ENCODE results near the gene ENOX1. TPM values are rescaled to one million over a fixed set of nuclear protein-coding genes. Genes with fewer than 3 reads are reported as not detected.

ENOX1 gene
- total RNA-seq, 1 experiment from 2014 or later, result 0.26 TPM

- no peak overlapping the region for H3K27ac Mint-ChIP-seq
- ChIA-PET CTCF (no interaction called here), POLR2A (no interaction called here)
- no peaks in the 10 kb centered on the region for H3K36me3 Mint-ChIP-seq
- no peak overlapping the region for H3K4me3 Mint-ChIP-seq
- no peaks in the 10 kb centered on the region for H3K9me3 Mint-ChIP-seq
- no peak for ATAC-seq
- H3K27me3 Mint-ChIP-seq (ENCODE audit: low read depth), result no peaks in the 10 kb centered on the region
- no peak for DNase-seq (ENCODE audit: low spot score)
- peaks cover 13% of the 10 kb centered on the region for H3K4me1 Mint-ChIP-seq
- no peak for TF ChIP-seq NFYB (CRISPR knock-in tag; conservative IDR thresholded peaks at IDR 0.05; ENCODE audit: low read depth)
- TF ChIP-seq ESRRA (CRISPR knock-in tag; IDR thresholded peaks at IDR 0.05; ENCODE audit: borderline replicate concordance), result no peak
- TF ChIP-seq AFF4 (CRISPR knock-in tag; IDR thresholded peaks at IDR 0.05; ENCODE audit: borderline replicate concordance), result no peak
- no peak for TF ChIP-seq TEAD4 (CRISPR knock-in tag; IDR thresholded peaks at IDR 0.05)
- TF ChIP-seq MAX (CRISPR knock-in tag; IDR thresholded peaks at IDR 0.05), result no peak
- TF ChIP-seq ZNF281 (CRISPR knock-in tag; IDR thresholded peaks at IDR 0.05), result no peak
- no peak for TF ChIP-seq GRHL2 (CRISPR knock-in tag; IDR thresholded peaks at IDR 0.05; ENCODE audit: insufficient replicate concordance, severe bottlenecking)
- no peak for TF ChIP-seq TEAD1 (CRISPR knock-in tag; IDR thresholded peaks at IDR 0.05)
- no peak for TF ChIP-seq ZNF263 (CRISPR knock-in tag; IDR thresholded peaks at IDR 0.05; ENCODE audit: low read depth)
- TF ChIP-seq TP53 (CRISPR knock-in tag; IDR thresholded peaks at IDR 0.05), result no peak
- TF ChIP-seq JAZF1 (CRISPR knock-in tag; IDR thresholded peaks at IDR 0.05), result no peak
- no peak for TF ChIP-seq CTCF (IDR thresholded peaks at IDR 0.05)
- TF ChIP-seq ATF3 (CRISPR knock-in tag; conservative IDR thresholded peaks at IDR 0.05), result no peak
- TF ChIP-seq ATF2 (CRISPR knock-in tag; IDR thresholded peaks at IDR 0.05; ENCODE audit: borderline replicate concordance, low read depth), result no peak
- no peak for TF ChIP-seq GTF2I (CRISPR knock-in tag; conservative IDR thresholded peaks at IDR 0.05)
- no peak for TF ChIP-seq PREB (CRISPR knock-in tag; IDR thresholded peaks at IDR 0.05; ENCODE audit: borderline replicate concordance)
- no peak for TF ChIP-seq ZNF396 (CRISPR knock-in tag; IDR thresholded peaks at IDR 0.05; ENCODE audit: borderline replicate concordance)
- no peak for TF ChIP-seq NFATC4 (CRISPR knock-in tag; IDR thresholded peaks at IDR 0.05)
- TF ChIP-seq MYBL2 (CRISPR knock-in tag; IDR thresholded peaks at IDR 0.05), result no peak
These were observed 98.4 kb downstream of the ENOX1 start for GRCh38 chr13:43688227-43688907.
